Hindlimb muscle (tissue), 1 donor: ENCODE results near the gene CYP1A1. TPM values are rescaled to one million over a fixed set of nuclear protein-coding genes. Genes with fewer than 3 reads are reported as not detected.
"Not testable (repeated sequence)": the region's sequence is repeated elsewhere in the genome, so short reads cannot be mapped to it uniquely, and the experiment has no call there.

Experiments
- DNase-seq: peaks from one replicate; pipeline ENCODE4 v3.0.0-alpha.2; 2013
- polyA plus RNA-seq: library from polyadenylated mRNA; unstranded; fragments of 120-200 nt; gene quantifications from one replicate; pipeline ENCODE4 v1.2.1, GENCODE V29; 2013; ENCODE audit not compliant: insufficient read length

CYP1A1 gene, protein sequence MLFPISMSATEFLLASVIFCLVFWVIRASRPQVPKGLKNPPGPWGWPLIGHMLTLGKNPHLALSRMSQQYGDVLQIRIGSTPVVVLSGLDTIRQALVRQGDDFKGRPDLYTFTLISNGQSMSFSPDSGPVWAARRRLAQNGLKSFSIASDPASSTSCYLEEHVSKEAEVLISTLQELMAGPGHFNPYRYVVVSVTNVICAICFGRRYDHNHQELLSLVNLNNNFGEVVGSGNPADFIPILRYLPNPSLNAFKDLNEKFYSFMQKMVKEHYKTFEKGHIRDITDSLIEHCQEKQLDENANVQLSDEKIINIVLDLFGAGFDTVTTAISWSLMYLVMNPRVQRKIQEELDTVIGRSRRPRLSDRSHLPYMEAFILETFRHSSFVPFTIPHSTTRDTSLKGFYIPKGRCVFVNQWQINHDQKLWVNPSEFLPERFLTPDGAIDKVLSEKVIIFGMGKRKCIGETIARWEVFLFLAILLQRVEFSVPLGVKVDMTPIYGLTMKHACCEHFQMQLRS
- not detected for polyA plus RNA-seq

DNA sequence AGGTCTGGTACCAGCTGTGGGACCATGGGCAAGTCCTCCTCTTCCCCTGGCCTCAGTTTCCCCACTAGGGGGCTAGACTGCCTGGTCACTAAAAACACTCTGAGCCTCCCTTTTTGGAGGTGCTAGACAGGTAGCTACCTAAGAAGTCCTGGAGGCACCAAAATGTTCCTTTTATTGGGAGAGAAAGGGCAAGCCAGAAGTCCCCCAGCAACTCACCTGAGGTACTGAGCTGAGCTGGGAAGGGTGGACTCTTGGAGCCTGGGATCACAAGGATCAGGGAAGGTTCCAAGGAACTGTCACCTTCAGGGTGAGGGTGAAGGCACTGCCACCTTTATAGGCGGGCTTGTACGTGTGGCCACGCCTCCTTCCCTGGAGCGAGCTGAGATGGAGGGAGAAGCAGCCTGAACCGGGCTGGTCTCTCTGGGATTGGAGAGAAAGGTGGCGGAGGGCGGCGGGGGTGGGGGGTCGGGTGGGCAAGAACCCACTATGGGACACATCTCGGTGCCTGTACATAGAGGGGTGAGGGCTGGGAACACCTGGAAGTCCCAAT lies at the start of gene CYP1A1:
Gene CYP1A1 (minus strand): TSS at position 304 of the 550 bp plus-strand sequence. CDS start 2,431 bp downstream, outside the sequence.
- no peak for DNase-seq

DNA sequence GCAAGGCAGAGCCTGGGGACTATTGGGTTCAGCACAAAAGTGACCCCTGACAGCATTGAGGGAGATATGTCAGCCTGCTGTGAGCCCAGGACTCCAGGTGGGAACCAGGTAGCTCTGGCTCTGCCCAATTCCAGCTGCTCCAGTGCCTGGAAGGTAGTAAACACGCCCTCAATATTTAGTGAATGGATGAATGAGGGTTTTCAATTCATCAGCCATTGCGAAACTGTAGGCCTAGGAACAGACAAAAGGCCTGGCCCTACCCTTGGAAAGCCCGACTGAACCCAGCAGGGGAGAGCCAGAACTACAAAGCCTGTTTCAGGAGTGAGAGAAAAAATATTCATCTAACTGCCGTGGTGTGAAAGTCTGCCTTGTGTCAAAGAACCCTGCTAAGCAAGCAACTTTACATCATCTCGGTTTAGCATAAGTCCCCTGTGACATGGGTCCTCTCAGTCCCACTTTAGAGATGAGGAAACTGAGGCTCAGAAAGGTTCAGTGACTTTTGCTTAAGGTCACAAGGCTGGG lies 48.5 kb upstream of the CYP1A1 start:
- DNase-seq: no peak

DNA sequence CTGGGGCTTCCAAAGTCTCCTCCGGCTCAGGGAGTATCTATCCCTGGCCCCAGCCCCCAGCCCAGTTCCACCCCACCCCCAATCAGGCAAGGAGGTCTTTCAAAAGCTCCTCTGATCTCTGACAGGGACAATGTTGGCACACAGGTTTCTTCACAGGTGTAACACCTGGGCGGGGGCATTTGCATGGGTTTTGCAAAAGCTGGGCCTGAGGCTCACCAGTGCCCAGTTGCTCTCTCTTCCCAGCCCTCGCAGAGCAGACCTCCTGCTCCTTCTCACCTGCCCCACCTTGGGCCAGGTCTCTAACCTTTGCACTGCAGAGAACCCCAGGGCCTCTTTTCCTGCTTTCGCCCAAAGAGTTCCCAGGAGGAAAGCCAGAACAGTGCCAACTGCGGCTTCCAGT lies 48.0 kb upstream of the CYP1A1 start:
- DNase-seq: no peak

DNA sequence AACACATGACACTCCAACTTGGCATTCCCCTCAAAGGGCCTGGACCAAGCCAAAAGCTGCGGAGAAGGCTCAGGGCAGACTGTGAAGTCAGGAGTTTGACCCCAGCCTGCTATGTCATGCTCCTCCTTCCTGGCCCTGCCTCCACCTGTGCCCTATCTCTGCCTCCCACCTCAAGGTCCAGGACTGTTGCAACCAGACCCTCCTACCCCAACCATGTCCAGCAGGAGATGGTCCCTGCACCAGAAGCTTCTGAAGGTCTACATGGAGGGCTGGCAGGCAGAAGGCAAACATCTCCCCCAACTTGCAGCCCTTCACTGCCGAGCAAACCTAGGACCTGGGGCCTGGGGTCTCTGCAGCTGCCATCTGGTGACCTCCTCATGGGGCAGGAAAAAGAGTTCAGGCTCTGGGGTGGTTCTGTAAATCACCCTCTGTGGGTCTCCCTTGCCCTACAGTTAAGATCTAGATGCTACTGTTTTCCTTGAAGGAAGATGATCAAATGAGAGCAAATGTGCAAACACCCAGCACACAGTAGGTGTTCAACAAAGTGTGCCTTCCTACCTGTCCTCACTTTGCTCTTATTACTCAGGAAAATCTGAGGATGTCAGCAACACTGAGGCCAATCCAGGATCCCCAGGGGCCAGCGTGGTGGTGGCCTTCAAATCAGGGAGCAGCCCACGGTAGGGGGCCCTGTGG lies 45.0 kb upstream of the CYP1A1 start:
- no peak for DNase-seq

DNA sequence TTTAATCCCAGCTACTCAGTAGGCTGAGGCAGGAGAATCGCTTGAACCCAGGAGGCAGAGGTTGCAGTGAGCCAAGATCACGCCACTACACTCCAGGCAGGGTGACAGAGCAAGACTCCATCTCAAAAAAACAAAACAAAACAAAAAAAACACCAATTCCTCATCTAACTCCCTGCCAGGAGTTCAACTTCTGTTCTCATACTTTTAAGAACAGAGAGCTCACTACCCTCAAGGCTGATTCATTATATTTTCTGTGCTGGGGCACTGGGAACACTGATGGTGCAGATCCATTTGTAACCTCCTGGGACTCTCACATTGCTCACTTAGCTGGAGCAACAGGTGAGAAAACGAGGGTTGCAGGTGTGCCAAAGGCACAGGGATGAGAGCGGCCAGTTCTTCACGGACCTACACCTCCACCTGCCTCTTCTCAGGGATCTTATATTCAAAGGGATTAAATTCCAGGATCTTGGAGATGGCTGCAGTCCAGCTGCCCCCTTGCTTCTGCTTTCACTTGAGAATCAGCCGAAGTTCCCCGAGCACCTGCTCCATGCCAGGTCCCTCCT lies 44.2 kb upstream of the CYP1A1 start:
- no peak for DNase-seq

DNA sequence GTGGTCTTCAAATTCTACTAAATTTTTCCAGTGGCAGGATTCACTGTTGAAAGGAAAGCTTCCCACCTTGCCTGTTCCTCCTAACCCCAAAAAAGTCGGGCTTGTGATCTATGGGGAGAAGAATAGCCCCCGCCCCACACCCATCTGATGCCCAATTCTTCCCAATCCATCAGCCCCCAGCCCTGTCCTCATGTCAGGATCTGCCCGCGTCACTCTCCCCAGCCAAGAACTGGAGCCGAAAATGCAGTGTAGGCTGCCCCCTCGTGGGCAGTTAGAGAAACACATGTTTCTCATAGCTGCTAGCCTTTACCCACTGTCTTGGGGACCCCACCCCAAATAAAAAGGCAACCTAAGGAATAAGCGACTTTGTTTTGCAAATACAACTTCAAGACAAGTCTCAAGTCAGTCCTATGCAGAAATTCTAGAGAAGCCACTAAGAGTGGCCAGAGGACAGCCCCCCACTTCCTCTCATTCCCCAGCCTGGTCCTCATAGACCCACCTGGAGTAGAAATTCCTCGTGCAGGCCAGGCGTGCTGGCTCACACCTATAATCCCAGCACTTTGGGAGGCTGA lies 43.5 kb upstream of the CYP1A1 start:
- peak; percentile 54 for DNase-seq

DNA sequence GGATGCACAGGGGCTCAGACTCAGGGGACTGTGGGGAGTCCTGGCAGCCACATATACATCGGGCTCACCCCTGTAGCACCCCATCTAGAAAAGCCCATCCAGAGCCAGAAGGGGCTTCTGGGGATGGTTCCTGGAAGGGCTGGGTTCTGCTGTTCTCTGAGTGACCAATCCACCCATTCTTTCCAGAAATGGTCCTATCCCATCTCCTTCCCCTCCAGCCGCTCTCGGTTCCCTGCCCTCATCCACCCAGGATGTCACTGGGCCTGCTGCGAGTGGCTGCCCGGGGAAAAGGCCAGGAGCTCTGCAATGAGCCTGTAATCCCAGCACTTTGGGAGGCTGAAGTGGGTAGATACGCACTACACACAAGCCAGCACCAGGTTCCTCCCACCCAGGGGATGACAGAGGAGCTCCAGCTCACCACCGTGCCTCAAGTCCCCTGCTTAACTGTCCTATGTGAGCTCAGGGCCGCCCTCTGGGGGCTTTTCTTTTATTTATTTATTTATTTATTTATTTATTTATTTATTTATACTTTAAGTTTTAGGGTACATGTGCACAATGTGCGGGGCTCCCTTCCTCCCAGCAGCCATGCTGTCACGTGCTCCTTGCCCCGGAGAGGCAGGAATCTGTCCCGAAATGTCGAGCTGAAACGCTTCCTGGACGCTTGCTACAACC lies 42.9 kb upstream of the CYP1A1 start:
- no peak for DNase-seq

DNA sequence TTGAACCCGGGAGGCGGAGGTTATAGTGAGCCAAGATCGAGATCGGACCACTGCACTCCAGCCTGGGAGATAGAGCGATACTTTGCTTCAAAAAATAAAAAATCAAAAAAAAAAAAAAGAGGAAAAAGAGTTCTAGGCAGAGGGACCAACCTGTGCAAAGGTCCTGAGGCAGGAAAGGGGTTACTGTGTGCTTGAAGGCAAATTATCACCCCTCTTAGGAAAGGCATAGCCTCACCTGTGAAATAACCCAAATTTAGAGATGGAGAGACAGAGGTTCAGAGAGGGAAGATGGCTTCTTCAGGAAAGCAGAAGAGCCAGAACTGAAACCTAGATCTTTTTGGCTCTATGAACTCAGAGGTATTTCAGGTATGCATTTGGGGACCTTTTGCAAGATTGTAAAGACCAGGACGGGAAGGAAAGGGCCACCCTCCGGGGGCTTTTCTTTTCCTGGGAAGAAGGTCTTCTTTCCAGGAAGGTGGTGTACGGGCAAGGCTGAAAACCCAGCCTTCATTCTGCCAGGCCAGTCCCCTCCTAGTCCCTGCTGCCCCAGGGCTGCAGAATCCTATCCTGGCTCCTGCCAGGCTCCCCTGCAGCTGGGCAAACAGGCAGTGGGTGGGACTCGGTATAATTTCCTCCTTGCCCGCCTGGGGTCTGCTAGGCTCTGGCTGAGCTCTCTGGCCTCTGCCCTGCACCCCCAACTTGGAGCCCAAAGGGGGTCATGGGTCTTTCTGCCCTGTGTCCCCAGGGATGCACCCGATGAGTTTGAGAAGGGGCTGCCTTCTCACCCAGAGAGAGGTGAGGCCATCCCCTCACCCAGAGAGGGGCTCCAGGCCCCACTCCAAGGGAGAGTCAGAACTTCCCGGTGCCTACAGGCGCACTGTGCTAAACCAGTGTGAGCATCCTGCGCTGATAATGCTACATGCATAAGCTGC lies 42.1 kb upstream of the CYP1A1 start:
- no peak for DNase-seq

DNA sequence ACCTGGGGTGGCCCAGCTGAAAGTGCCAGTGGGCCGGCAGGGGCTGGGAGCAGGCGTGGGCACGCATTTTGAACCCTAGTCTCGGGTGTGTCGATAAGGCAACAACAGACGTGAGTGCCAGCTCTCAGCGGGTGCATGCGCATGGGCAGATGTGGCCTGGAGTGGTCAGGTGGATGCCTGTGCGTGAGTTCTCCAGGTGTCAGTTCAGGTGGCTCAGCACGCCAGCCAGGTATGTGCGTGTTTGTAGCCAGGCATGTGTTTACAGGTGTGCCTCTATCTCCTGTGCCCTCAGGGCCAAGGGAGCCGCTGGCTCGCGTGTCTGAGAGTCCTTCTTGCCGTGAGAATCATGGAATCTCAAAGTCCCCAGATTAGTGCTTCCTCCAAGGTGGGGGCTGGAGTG lies 38.1 kb upstream of the CYP1A1 start:
- DNase-seq: no peak

DNA sequence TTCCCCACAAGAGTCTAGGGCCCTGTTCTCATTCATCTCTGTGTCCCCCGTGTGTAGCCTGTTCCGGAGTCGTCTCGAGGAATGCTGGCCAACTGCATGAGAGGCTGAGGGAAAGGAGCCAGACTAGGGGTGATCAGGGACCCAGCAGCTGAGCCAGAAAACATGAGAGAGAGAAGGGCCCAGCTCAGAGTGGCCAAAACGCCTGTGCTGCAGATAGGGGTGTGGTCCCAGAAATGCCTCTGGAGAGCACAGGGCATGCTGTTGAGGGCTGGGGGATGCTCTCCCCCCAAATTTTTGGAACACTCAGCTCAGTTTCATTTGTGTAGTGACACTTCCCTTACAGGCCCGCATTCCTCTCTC lies 37.4 kb upstream of the CYP1A1 start:
- DNase-seq: no peak

DNA sequence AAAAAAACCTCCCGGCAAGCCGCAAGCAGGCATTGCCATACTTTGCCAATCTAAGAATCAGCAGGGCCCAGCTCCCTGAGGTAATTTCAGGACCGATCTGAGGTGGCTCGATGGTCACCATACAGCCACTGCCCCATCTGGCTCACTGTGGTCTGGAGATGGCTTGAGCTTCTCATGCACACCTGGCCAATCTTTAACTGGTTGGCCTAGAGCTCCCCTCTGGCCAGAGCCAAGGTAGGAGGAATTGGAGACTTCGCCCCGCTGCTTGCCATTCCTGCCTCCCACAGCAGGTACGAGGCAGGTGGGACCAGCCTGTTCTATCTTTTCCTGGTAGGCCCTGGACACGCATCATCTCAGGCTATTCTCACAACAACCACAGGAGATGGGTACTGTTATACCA lies 33.4 kb upstream of the CYP1A1 start:
- no peak for DNase-seq

DNA sequence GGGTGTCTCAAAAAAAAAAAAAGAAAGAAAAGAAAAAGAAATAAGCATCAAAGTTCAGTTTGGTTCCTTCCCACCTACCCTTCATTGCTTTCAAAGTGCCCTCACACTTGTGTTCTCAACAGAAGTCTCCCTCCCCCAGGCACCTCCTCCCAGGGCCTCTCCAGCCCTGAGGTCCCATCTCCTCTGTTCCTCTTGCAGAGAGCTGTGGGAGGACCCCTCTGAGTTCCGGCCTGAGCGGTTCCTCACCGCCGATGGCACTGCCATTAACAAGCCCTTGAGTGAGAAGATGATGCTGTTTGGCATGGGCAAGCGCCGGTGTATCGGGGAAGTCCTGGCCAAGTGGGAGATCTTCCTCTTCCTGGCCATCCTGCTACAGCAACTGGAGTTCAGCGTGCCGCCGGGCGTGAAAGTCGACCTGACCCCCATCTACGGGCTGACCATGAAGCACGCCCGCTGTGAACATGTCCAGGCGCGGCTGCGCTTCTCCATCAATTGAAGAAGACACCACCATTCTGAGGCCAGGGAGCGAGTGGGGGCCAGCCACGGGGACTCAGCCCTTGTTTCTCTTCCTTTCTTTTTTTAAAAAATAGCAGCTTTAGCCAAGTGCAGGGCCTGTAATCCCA lies 29.4 kb upstream of the CYP1A1 start:
- DNase-seq: no peak

DNA sequence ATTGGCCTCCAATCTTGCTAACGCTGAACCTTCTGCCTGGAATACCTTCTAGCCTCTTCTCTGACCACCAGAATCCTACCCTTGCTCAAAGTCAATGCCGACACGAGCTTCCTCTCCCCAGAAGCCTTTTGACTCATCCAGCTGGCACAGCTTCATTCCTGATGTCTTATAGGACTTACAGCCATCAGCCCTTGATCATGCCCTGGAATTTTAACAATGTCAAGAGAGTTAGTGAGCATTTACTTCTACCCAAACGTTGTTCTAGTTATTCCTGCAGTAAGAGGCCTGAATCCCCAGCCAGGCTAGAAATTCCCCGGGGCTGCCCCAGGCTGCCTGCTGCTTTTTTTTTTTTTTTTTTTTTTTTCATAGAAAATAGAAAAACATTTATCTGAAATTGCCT lies 27.2 kb upstream of the CYP1A1 start:
- DNase-seq: no peak

DNA sequence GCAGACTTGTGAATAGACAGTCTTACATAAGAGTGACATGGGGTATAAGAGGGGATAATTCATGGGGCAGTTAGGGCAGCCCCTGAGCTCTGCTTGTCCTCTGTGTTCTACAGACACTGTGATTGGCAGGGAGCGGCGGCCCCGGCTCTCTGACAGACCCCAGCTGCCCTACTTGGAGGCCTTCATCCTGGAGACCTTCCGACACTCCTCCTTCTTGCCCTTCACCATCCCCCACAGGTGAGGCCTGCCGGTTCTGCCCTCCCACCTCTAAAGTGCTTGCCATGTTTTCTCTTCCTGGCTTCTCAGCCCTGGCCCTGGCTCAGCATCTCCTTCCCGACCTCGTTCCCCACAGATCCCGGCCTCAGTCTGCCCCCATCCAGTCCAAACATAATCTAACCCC lies 26.7 kb upstream of the CYP1A1 start:
- no peak for DNase-seq

DNA sequence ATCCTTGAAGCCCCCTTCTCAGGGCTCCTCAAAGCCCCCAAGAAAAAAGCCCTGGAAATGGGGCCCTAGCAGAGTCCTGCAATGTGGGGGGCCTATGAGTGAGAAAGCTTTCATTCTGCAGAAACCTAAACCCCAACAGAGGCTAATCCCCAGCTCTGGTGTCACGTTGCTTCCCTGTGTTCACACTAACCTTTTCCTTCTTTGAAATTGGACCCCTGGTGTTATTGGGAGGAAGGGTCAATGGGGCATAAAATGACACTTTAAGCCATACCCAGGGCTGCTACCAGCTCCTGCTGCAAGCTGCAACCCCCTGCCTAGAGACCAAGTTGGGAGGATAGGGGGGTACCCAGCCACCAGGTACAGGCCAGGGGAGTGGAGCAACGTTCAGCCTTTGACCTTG lies 25.4 kb upstream of the CYP1A1 start:
- DNase-seq: no peak

DNA sequence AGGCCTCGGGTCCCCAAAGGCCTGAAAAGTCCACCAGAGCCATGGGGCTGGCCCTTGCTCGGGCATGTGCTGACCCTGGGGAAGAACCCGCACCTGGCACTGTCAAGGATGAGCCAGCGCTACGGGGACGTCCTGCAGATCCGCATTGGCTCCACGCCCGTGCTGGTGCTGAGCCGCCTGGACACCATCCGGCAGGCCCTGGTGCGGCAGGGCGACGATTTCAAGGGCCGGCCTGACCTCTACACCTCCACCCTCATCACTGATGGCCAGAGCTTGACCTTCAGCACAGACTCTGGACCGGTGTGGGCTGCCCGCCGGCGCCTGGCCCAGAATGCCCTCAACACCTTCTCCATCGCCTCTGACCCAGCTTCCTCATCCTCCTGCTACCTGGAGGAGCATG lies 24.5 kb upstream of the CYP1A1 start:
- no peak for DNase-seq

DNA sequence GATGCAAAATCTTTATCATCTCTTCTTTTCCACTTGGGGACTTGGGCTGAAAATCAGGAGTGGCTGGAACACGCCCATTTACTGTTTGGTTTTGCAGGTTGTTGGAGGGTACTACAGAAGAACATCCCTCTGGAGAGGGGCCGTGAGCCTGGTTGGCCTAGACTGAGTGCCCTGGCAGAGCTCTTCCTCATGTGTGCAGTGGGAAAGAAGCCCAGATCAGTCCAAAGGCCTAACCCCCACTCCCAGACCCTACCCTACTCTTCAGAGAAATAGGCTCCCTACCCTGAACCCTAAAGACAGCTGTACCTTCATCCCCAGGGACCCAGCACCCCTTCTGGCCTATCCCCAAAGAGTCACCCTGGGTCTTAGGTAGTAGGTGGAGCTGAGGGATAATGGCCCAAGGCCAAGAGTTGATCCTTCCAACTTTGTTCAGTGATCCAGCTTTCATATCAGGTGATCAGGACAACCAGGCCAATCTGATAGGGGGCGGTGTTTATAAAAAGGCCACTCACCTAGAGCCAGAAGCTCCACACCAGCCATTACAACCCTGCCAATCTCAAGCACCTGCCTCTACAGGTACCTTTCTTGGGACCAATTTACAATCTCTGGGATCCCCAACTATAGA lies 23.1 kb upstream of the CYP1A1 start, which contains the start of gene CYP1A2:
Gene CYP1A2 (plus strand): TSS at position 524 of the 625 bp plus-strand sequence. CDS start 894 bp downstream, outside the sequence.
- no peak for DNase-seq

DNA sequence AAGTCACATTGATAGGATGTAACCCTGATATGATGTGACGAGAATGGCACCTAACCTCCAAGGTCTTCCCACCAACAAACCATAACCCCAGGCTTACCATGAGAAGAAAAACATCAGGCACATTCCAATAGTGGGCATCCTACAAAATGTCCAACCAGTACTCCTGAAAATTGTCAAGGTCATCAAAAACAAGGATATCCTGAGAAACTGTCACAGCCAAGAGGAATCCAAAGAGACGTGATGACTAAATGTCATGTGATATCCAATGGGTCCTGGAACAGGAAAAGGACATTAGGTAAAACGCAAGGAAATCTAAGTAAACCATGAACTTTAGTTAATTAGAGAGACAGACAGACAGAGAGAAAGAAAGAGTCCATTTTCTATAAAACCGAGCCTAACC lies 21.1 kb upstream of the CYP1A1 start:
- DNase-seq: no peak

DNA sequence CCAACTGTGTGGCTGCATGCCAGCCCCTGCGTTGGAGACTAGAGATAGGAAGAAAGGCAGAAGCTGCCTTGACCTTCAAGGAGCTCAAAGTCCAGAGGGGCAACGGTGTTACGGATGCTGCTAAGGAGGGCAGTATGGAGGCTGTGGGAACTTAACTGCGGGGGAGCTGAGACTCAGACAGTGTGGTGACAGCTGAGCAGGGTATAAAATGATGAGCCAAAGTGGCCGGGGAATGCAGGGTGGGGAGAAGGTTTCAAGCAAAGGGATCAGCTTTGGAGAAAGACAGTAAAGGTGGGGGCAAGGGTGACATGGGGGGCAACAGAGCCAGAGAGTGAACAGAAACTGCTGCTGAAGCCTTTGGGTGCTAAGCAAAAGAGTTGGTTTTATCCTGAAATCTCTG lies 17.1 kb upstream of the CYP1A1 start:
- no peak for DNase-seq

DNA sequence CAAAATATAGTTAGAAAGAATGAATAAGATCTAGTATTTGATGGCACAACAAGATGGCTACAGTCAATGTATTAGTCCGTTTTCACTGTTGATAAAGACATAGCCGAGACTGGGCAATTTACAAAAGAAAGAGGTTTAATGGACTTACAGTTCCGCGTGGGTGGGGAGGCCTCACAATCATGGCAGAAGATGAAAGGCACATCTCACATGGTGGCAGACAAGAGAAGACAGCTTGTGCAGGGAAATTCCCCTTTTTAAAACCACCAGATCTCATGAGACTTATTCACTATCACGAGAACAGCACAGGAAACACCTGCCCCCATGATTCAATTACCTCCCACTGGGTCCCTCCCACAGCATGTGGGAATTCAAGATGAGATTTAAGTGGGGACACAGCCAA lies 12.9 kb upstream of the CYP1A1 start:
- not testable (repeated sequence) for DNase-seq
